ENCODE measurements around the gene TRIM2.

DNA sequence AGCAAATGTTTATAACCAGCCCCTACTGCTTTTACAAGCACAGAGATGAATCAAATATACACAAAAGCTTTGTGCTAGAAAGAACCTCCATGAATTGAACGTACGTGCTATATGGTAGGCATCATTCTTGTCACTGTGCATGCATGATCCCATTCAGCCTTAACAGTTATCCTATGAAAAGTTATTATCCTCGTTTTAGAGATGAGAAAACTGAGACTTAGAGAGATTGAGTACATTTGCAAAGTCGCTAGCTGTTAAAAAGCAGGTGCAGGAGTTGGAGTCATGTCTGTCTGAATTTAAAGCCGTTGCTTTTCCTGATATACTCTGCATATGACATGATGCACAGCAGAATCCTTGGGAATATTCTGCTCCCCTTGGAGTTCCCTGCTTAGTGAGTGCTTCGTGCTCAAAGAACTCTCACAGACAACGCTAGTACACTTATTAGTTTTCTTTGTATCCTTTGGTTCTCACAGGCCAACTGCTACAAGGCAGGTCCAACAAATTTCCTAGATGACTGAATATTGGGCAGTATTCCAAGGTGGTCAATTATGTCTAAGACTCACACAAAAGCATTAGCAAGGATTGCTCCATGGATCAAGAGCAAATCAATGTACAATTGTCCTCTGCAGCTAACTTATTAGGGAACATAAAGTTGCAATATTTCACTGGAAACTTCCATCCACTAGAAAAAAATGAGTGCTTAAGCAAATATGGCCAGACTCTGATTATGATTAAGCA is 42.8 kb upstream of the TRIM2 start:
- no peak for TF ChIP-seq GABPA (IDR thresholded peaks at IDR 0.05; ENCODE audit: borderline replicate concordance, insufficient read depth, low read length)
- TF ChIP-seq POLR2A (IDR thresholded peaks at IDR 0.05; ENCODE audit: control extremely low read depth in 1 of 2, low read depth in 2 of 2, low read length in 2 of 2): no peak
- TF ChIP-seq, protein P1, sequence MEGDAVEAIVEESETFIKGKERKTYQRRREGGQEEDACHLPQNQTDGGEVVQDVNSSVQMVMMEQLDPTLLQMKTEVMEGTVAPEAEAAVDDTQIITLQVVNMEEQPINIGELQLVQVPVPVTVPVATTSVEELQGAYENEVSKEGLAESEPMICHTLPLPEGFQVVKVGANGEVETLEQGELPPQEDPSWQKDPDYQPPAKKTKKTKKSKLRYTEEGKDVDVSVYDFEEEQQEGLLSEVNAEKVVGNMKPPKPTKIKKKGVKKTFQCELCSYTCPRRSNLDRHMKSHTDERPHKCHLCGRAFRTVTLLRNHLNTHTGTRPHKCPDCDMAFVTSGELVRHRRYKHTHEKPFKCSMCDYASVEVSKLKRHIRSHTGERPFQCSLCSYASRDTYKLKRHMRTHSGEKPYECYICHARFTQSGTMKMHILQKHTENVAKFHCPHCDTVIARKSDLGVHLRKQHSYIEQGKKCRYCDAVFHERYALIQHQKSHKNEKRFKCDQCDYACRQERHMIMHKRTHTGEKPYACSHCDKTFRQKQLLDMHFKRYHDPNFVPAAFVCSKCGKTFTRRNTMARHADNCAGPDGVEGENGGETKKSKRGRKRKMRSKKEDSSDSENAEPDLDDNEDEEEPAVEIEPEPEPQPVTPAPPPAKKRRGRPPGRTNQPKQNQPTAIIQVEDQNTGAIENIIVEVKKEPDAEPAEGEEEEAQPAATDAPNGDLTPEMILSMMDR (IDR thresholded peaks at IDR 0.05; ENCODE audit: control extremely low read depth in 1 of 3, insufficient read depth in 1 of 3, low read depth in 1 of 3, low read length in 3 of 3): no peak
- TF ChIP-seq, protein P2, sequence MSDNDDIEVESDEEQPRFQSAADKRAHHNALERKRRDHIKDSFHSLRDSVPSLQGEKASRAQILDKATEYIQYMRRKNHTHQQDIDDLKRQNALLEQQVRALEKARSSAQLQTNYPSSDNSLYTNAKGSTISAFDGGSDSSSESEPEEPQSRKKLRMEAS (IDR thresholded peaks at IDR 0.05): no peak
- TF ChIP-seq, protein P3, sequence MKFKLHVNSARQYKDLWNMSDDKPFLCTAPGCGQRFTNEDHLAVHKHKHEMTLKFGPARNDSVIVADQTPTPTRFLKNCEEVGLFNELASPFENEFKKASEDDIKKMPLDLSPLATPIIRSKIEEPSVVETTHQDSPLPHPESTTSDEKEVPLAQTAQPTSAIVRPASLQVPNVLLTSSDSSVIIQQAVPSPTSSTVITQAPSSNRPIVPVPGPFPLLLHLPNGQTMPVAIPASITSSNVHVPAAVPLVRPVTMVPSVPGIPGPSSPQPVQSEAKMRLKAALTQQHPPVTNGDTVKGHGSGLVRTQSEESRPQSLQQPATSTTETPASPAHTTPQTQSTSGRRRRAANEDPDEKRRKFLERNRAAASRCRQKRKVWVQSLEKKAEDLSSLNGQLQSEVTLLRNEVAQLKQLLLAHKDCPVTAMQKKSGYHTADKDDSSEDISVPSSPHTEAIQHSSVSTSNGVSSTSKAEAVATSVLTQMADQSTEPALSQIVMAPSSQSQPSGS (IDR thresholded peaks at IDR 0.05; ENCODE audit: low read length): no peak
- no peak for TF ChIP-seq HDAC2 (IDR thresholded peaks at IDR 0.05; ENCODE audit: borderline replicate concordance in 1 of 2, low read depth in 2 of 2, low read length in 2 of 2)
